Stimulated activated naive CD8-positive, alpha-beta T cell treated with anti-CD3 and anti-CD28 coated beads, Interleukin-15, Interleukin-2, amounts not matched to agents 100 ng/mL and 50 ng/mL, for 24 hours (primary cell): ENCODE results near the gene CCDC28B.
A peak's percentile ranks its signal among the peaks of the same experiment; 100 is the strongest.

Experiments used
- H3K27ac Mint-ChIP-seq: one replicate; pipeline ENCODE4 v1.8.0; 2021; ENCODE audit warnings: mild to moderate bottlenecking, mixed read lengths
- H3K27me3 Mint-ChIP-seq: one replicate; pipeline ENCODE4 v1.8.0; 2021; ENCODE audit warnings: mixed read lengths
- H3K36me3 Mint-ChIP-seq: one replicate; pipeline ENCODE4 v1.8.0; 2021; ENCODE audit warnings: low read depth, mixed read lengths
- H3K4me1 Mint-ChIP-seq: one replicate; pipeline ENCODE4 v1.8.0; 2021; ENCODE audit warnings: low read depth, mixed read lengths
- H3K4me3 Mint-ChIP-seq: one replicate; pipeline ENCODE4 v1.8.0; 2021; ENCODE audit warnings: mild to moderate bottlenecking, mixed read lengths
- H3K9me3 Mint-ChIP-seq: one replicate; pipeline ENCODE4 v1.8.0; 2021; ENCODE audit warnings: mixed read lengths

CCDC28B gene

DNA sequence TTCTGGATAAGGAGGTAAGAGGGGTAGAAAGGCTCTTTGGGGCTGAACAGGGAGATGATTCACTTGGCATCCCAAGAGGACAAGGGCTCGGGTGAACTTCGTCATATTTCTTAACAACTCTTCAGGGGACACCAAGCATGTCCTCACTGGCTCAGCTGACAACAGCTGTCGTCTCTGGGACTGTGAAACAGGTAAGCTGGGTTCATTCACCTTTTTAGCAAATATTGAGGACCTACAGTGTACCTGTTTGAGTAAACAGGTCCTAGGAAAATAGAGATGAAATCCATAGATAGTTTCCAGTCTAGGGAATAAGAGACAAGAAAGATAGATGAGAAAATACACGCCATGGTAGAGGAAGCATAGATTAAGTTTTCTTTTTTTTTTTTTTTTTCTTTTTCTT lies 23.9 kb downstream of the CCDC28B start:
- peak overlapping the region; percentile 92 for H3K4me3 Mint-ChIP-seq
- peak overlapping the region; percentile 65 for H3K27ac Mint-ChIP-seq
- H3K27me3 Mint-ChIP-seq, result no peaks in the 10 kb centered on the region
- H3K36me3 Mint-ChIP-seq, result peaks cover 56% of the 10 kb centered on the region
- H3K4me1 Mint-ChIP-seq, result peaks cover 38% of the 10 kb centered on the region
- H3K9me3 Mint-ChIP-seq, result no peaks in the 10 kb centered on the region

DNA sequence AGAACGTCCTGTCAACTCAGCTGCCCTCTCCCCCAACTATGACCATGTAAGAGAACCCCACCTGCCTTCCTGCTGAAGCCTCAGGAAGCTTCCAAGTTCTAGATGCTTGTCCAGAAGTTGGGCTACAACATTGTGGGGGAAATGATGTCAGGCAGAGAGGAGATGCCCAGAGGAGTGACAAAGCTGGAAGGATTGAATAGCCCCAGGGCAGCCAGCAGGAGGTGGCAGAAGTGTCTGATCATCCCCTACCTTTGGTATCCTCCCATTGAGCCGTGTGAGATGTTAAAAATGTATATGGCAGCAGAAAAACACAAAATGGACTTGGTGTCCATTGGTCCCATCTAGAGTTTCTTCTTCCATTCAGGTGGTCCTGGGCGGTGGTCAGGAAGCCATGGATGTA lies 28.4 kb downstream of the CCDC28B start:
- Mint-ChIP-seq H3K4me3 (no peak overlapping the region), H3K27ac (peak overlapping the region; percentile 18), H3K27me3 (no peaks in the 10 kb centered on the region), H3K4me1 (peaks cover 11% of the 10 kb centered on the region), H3K36me3 (peaks cover 57% of the 10 kb centered on the region), H3K9me3 (no peaks in the 10 kb centered on the region)

DNA sequence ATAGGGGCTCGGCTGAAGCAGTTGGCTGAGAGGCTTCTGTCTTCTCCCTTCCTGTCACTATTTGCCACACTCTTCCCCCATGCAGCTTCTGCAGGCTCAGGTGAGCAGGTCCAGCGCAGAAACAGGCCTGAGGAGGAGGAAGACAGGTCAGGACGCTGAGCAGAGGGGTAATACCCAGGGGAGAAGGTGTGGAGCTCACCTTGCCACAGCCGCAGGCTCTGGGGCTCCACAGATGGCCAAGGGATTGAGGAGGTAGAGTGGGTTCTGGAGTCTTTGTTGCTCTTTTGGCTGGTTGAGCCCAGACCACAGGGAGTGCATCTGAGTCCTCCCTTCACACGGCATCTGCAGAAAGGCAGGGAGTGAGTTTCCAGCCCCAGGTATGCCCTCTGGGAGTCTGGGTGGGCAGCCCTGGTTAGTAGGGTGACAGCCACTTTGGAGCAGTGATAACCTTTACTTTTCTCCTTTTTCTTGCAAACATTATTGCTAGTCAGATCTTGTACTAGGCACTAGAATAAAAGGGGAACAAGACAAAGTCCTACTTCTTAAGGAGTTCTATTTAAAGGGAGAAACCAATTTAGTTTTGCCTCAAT lies 31.5 kb downstream of the CCDC28B start:
- Mint-ChIP-seq H3K4me3 (no peak overlapping the region), H3K36me3 (peaks cover 41% of the 10 kb centered on the region), H3K27me3 (no peaks in the 10 kb centered on the region), H3K27ac (no peak overlapping the region), H3K4me1 (no peaks in the 10 kb centered on the region), H3K9me3 (no peaks in the 10 kb centered on the region)

DNA sequence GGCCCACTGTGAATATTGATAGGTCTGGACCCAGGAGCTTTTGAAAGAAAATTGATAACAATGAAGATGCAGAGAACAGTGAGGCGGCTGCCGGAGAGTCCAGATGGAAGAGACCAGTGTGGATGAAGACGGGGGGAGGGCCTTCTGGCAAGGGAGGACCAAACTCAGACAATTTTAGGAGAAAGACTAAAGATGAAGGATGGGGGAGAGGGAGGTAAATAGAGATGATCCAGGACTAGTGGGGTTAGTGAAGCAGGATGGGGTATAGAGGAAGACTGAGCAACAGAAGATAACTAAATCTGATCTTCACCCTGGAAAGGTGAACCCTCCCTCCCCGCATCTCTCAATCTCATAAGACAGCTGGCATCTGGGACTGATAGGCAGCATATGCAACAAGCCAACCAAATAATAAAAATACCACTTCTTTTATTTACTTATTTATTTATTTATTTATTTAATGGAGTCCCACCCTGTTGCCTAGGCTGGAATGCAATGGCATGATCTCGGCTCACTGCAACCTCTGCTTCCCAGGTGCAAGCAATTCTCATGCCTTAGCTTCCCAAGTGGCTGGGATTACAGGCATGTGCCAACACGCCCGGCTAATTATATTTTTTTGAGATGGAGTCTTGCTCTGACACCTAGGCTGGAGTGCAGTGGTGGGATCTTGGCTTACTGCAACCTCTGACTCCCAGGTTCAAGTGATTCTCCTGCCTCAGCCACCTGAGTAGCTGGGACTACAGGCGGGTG lies 32.3 kb downstream of the CCDC28B start:
- H3K36me3 Mint-ChIP-seq, result peaks cover 34% of the 10 kb centered on the region
- H3K4me1 Mint-ChIP-seq, result no peaks in the 10 kb centered on the region
- no peaks in the 10 kb centered on the region for H3K27me3 Mint-ChIP-seq
- H3K27ac Mint-ChIP-seq, result no peak overlapping the region
- H3K9me3 Mint-ChIP-seq, result no peaks in the 10 kb centered on the region
- H3K4me3 Mint-ChIP-seq, result no peak overlapping the region

DNA sequence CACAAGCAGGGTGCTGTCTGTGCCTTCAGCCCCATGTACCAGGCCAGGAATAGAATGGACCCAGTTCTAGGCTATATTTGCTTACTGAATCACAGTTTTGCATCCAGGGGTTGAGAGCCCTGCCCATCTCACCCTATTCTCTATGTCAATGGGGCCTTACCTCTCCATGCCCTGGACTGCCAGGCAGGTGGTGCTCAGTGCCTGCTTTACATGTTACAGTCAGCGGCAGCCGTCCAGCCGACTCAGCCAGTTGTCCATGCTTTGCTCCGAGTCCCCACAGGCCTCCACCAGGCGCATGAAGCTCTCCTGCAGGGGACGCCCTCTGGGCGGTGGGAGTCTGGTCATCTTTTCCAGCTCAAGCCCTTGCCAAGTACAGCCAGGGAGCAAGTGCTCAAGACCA lies 34.4 kb downstream of the CCDC28B start:
- Mint-ChIP-seq H3K36me3 (peaks cover 19% of the 10 kb centered on the region), H3K27ac (no peak overlapping the region), H3K4me3 (no peak overlapping the region), H3K27me3 (no peaks in the 10 kb centered on the region), H3K9me3 (no peaks in the 10 kb centered on the region), H3K4me1 (no peaks in the 10 kb centered on the region)

DNA sequence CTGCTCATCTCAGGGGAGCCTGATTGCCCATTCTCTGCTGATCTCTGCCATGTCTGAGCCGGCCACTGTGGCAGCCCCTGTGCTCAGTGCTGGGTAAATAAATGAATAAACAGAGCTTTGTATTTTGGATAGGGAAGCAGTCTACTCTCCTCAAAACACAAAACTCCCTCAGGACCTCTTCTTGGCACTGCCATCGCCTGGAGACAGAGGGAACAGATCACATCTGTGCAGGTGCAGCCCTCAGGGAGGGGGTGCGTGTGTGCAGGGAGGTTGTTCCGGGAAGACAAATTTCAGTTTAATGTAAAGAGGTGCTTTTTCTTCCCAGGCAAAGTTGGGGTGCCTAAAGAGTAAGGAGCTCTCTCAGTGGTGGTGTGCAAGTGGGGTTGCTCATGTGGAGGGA lies 38.9 kb downstream of the CCDC28B start:
- Mint-ChIP-seq H3K4me1 (peaks cover 24% of the 10 kb centered on the region), H3K4me3 (no peak overlapping the region), H3K36me3 (no peaks in the 10 kb centered on the region), H3K9me3 (no peaks in the 10 kb centered on the region), H3K27me3 (no peaks in the 10 kb centered on the region), H3K27ac (no peak overlapping the region)

DNA sequence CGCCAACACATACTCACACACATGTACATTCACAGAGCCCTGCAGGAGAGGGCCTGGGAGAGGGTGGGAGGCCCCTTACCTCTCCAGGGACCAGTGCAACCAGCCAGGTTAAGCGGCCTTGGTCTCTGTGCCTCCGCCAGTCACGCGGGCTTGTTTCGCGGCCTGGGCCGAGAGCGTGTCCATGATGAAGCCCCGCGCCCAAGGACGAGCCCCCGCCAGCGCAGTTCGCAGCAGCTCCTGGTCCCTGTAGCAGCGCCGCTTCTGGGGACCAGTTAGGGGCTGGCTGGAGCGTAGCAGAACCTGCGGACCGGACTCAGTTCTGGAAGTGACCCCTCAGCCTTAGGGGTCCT lies 39.4 kb downstream of the CCDC28B start:
- Mint-ChIP-seq H3K27ac (no peak overlapping the region), H3K4me3 (peak overlapping the region; percentile 82)

DNA sequence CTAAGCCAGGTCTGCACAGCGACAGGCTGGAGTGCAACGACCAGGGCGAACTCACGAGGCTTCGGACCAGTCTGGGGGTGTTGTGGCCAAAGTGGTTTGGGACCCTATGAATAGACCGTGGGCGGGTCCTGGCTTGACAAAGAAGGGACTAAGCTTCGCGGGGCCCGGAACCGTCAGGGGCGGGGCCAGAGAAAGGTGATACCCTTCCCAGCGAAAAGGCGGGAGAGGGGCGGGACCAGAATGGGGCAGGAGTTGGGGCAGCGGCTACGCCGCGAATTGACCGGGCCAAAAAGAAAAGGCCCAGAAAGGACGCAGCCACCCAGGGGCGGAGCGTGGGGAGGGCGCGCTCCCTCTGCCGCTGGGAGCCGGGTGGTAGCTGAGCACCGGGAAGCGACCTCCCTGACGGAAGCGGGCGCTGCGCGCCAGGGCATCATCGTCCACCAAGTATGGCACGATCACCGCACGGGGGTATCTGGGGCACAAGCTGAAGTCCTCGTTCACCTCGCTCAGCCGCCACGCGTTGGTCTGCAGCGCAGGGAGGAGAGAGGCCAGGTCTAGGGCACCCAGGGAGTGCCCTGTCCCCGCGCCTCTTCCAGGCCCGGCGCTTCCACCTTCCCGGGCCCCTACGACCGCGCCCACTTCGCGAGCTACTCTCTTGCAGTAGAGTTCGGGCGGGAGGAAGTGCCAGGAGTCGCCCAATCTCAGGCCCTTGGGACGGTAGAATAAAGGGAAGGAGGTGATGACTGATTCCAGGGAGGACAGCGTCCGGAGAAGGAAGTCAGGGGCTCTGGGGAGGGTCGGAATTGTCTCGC lies 40.0 kb downstream of the CCDC28B start:
- H3K4me3 Mint-ChIP-seq, result peak overlapping the region; percentile 82
- peaks cover 24% of the 10 kb centered on the region for H3K4me1 Mint-ChIP-seq
- no peaks in the 10 kb centered on the region for H3K36me3 Mint-ChIP-seq
- H3K9me3 Mint-ChIP-seq, result no peaks in the 10 kb centered on the region
- H3K27ac Mint-ChIP-seq, result peak overlapping the region; percentile 58
- no peaks in the 10 kb centered on the region for H3K27me3 Mint-ChIP-seq

More for the DNA sequence above, 39.4 kb downstream of the CCDC28B start:
- Mint-ChIP-seq H3K27me3 (no peaks in the 10 kb centered on the region), H3K9me3 (no peaks in the 10 kb centered on the region), H3K4me1 (peaks cover 24% of the 10 kb centered on the region), H3K36me3 (no peaks in the 10 kb centered on the region)

DNA sequence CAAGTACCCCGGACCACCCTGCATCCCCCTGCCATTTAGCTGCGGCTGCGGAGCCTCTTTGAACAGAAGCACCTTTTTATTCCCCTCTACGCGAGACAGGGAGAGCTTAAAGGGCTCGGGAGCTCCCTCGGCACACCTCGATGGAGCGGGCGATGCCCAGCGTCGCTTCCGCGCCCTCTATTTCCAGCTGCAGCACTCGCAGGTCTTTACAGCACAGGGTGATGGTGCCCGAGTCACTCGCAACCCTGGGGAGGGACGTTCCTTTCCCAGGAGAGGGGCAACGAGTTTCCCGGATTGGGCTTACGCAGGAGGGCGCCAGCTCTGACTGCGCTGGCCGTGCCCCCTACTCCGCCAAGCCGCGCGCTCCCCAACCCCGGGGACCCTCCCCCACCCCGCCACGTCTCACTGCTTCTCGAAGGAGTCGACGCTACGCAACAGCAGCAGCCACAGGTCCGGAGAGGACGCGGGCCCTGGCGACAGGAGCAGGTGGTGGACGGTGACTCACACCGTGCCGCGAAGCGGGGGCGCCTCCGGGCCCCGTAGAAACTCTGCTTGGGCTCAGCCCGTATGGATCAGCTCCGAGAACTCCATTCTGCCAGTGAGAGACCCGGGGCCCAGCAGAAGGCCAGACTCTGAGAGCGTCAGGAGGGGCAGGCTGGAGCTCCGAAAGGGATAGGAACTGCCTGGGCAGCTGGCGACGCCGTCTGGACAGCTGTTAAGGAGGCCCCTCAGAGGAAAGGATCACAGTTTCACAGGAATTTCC lies 40.8 kb downstream of the CCDC28B start:
- no peaks in the 10 kb centered on the region for H3K36me3 Mint-ChIP-seq
- H3K4me1 Mint-ChIP-seq, result peaks cover 27% of the 10 kb centered on the region
- peak overlapping the region; percentile 58 for H3K27ac Mint-ChIP-seq
- H3K4me3 Mint-ChIP-seq, result peak overlapping the region; percentile 82
- H3K27me3 Mint-ChIP-seq, result no peaks in the 10 kb centered on the region
- H3K9me3 Mint-ChIP-seq, result no peaks in the 10 kb centered on the region

DNA sequence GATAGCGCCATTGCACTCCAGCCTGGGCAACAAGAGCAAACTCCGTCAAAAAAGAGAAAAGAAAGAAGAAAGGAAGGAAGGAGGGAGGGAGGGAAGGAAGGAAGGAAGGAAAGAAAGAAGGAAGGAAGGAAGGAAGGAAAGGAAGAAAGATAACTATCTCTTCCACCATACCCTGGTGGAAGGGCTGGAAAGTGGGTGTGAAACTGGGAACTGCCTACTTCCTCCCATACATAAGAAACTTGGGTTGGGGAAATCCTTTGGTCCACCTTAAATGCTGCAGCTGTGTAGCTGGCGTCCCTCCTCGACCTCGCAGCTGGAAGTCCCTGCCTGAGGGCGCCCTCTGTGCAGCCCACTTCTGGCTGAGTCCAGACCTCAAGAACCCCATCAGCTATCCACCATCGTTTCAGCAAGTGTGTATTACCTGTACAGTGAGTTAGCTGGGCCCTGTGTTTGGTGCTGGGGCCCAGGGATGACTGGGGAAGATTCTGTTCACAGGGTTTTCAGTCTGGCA lies 42.0 kb downstream of the CCDC28B start:
- H3K27ac Mint-ChIP-seq, result peak overlapping the region; percentile 31
- H3K4me1 Mint-ChIP-seq, result peaks cover 39% of the 10 kb centered on the region
- no peaks in the 10 kb centered on the region for H3K36me3 Mint-ChIP-seq
- no peaks in the 10 kb centered on the region for H3K27me3 Mint-ChIP-seq
- no peaks in the 10 kb centered on the region for H3K9me3 Mint-ChIP-seq
- H3K4me3 Mint-ChIP-seq, result no peak overlapping the region

DNA sequence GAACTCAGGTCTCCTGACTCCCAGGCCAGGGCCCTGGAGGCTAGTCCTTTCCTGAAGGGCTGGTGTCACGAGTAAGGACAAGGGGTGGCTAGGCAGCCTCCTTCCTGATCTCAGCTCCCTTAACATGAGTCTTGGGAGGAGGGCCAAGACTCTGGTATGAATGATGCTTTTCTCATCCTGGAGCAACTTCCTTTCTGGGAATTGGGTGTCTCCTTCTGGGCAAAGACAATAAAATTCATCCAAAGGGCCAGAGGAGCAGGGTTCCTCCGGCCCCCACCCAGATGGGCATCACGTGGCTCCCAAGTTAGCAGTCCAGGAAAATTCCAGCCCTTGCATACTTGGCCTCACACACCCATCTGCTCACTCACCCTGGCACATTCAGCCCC lies 46.5 kb downstream of the CCDC28B start, which contains the start of gene FAM167B:
Gene FAM167B, plus strand, starts transcription at position 335 of the 386 bp plus-strand sequence. CDS start 200 bp downstream, outside the sequence.
- H3K4me3 Mint-ChIP-seq, result peak within 1 kb of the TSS; percentile 59
- H3K4me1 Mint-ChIP-seq, result peaks cover 64% of the 10 kb centered on the region
- H3K9me3 Mint-ChIP-seq, result no peaks in the 10 kb centered on the region
- no peaks in the 10 kb centered on the region for H3K27me3 Mint-ChIP-seq
- peak within 1 kb of the TSS; percentile 78 for H3K27ac Mint-ChIP-seq
- peaks cover 4% of the 10 kb centered on the region for H3K36me3 Mint-ChIP-seq

DNA sequence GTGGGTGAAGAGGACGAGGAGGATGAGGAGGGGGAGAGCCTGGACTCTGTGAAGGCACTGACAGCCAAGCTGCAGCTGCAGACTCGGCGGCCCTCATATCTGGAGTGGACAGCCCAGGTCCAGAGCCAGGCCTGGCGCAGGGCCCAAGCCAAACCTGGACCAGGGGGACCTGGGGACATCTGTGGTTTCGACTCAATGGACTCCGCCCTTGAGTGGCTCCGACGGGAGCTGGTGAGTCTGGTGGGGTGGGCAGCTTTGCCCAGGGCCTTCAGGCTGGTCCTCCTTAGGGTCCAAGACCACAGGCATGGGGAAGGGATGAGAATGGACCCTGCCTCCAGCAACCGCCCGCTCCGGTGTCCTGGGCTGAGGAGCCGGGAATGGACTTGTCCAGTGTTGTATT lies 47.1 kb downstream of the CCDC28B start:
- H3K27ac Mint-ChIP-seq, result peak overlapping the region; percentile 78
- no peaks in the 10 kb centered on the region for H3K9me3 Mint-ChIP-seq
- H3K27me3 Mint-ChIP-seq, result no peaks in the 10 kb centered on the region
- H3K4me3 Mint-ChIP-seq, result no peak overlapping the region
- peaks cover 10% of the 10 kb centered on the region for H3K36me3 Mint-ChIP-seq
- peaks cover 64% of the 10 kb centered on the region for H3K4me1 Mint-ChIP-seq

DNA sequence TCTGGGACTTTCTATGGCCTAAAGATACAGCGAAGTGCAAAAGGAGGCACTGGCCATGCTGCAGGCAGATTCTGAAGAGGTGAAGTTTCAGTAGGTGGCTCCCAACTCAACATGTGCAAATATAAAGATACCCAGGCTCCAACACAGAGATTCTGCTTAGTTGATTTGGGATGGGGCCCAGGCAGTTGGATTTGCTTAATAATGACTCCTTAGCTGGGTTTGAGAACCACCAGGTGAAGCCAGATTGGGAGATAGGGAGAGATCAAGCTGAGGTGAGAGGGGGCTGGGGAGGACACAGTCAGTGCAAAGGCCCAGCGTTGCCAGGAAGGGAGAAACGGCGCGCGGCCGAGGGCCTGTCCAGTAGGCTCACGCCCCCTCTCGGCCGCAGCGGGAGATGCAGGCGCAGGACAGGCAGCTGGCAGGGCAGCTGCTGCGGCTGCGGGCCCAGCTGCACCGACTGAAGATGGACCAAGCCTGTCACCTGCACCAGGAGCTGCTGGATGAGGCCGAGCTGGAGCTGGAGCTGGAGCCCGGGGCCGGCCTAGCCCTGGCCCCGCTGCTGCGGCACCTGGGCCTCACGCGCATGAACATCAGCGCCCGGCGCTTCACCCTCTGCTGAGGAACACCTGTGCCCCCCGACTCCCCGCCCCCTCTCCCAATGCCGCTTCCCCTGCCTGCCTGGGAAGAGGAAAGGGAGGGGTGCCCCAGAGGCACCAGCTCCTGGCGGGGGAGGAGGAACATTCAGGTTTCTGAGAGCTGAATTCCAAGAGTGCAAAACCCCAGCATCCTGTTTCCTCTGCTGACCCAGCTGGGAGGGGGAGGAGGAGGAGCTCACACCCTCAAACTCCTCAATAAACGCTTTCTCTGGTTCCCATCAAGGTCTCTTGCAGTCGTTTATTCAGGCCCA lies 47.8 kb downstream of the CCDC28B start:
- peaks cover 66% of the 10 kb centered on the region for H3K4me1 Mint-ChIP-seq
- H3K4me3 Mint-ChIP-seq, result peak overlapping the region; percentile 59
- no peaks in the 10 kb centered on the region for H3K27me3 Mint-ChIP-seq
- H3K36me3 Mint-ChIP-seq, result peaks cover 17% of the 10 kb centered on the region
- peak overlapping the region; percentile 78 for H3K27ac Mint-ChIP-seq
- H3K9me3 Mint-ChIP-seq, result no peaks in the 10 kb centered on the region
